Measurements from ENCODE around the gene FZD1. TPM values are rescaled to one million over a fixed set of nuclear protein-coding genes. Genes with fewer than 3 reads are reported as not detected.

Gene FZD1
- total RNA-seq, 3 donors from 2014 or later: 11.0 to 36.1 (median 20.0) TPM

- no peak overlapping the region for H3K27ac ChIP-seq
- H3K9me3 ChIP-seq: no peaks in the 10 kb centered on the region
- no peak overlapping the region for H3K4me3 ChIP-seq
- H3K4me1 ChIP-seq: no peaks in the 10 kb centered on the region
- DNase-seq (ENCODE audit: low spot score in 2 of 2): no peak
- TF ChIP-seq, protein P1, sequence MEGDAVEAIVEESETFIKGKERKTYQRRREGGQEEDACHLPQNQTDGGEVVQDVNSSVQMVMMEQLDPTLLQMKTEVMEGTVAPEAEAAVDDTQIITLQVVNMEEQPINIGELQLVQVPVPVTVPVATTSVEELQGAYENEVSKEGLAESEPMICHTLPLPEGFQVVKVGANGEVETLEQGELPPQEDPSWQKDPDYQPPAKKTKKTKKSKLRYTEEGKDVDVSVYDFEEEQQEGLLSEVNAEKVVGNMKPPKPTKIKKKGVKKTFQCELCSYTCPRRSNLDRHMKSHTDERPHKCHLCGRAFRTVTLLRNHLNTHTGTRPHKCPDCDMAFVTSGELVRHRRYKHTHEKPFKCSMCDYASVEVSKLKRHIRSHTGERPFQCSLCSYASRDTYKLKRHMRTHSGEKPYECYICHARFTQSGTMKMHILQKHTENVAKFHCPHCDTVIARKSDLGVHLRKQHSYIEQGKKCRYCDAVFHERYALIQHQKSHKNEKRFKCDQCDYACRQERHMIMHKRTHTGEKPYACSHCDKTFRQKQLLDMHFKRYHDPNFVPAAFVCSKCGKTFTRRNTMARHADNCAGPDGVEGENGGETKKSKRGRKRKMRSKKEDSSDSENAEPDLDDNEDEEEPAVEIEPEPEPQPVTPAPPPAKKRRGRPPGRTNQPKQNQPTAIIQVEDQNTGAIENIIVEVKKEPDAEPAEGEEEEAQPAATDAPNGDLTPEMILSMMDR (IDR thresholded peaks at IDR 0.05): no peak
- TF ChIP-seq POLR2A (IDR thresholded peaks at IDR 0.05): no peak
- TF ChIP-seq POLR2AphosphoS5 (IDR thresholded peaks at IDR 0.05): no peak
- intact Hi-C loops (cut with DNase I; ENCODE audit: low total_unique reads): no loop called here
- no peaks in the 10 kb centered on the region for H3K27me3 ChIP-seq
- H3K36me3 ChIP-seq: no peaks in the 10 kb centered on the region
Measured at GRCh38 chr7:91230503-91230902, 33.7 kb upstream of the FZD1 start.

DNA sequence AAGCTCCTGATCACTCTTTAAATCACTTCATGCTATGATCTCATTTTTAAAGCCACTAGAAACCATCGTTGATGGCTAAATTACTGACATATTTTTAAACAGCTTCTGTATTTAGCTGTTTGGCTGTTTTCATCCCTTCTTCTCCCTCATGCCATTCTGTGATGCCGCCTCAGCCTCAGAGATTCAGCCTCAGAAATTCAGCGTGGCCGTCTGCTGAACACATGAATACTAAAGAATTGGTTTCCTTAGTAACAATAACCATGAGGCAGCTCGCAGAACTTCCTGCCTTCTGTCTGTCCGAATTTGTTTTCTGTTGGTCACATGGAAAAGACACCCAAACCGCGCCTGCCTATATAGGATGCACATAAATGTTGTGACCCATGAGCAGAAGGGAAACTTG is 31.0 kb upstream of the FZD1 start:
- Histone ChIP-seq H3K36me3 (no peaks in the 10 kb centered on the region), H3K9me3 (no peaks in the 10 kb centered on the region), H3K4me1 (no peaks in the 10 kb centered on the region), H3K27me3 (no peaks in the 10 kb centered on the region), H3K27ac (no peak overlapping the region), H3K4me3 (no peak overlapping the region)
- intact Hi-C loops (cut with DNase I; ENCODE audit: low total_unique reads): no loop called here
- TF ChIP-seq POLR2AphosphoS5 (IDR thresholded peaks at IDR 0.05) (no peak), POLR2A (IDR thresholded peaks at IDR 0.05) (no peak)
- TF ChIP-seq, protein P1 (IDR thresholded peaks at IDR 0.05): no peak
- DNase-seq (ENCODE audit: low spot score in 2 of 2): no peak

DNA sequence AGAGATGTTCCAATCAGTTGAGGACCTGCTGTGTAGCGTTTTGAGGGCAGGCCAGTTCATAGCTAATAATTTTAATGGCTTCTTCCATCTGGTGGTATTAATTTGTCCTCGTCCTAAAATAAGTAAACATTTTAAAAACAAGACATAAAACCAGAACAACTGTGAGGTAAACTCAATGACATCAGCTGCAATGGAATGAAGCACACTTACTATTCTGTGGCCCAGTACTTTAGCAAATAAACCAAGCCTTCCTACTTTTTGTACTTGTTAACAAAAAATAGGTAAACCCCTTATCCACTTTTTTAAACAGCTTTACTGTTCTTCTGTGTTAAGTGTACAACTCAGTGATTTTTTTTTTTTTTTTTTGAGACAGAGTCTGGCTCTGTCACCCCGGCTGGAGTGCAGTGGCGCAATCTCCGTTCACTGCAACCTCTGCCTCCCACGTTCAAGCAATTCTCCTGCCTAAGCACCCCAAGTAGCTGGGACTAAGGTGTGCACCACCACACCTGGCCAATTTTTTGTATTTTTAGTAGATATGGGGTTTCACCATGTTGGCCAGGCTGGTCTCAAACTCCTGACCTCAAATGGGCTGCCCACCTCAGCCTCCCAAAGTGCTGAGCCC is 28.9 kb upstream of the FZD1 start:
- DNase-seq (ENCODE audit: low spot score in 2 of 2): no peak
- TF ChIP-seq POLR2AphosphoS5 (IDR thresholded peaks at IDR 0.05): no peak
- no peak for TF ChIP-seq POLR2A (IDR thresholded peaks at IDR 0.05)
- TF ChIP-seq, protein P1 (IDR thresholded peaks at IDR 0.05): no peak
- intact Hi-C loops (cut with DNase I; ENCODE audit: low total_unique reads): no loop called here
- H3K27ac ChIP-seq: no peak overlapping the region
- H3K4me3 ChIP-seq: no peak overlapping the region
- H3K36me3 ChIP-seq: no peaks in the 10 kb centered on the region
- no peaks in the 10 kb centered on the region for H3K9me3 ChIP-seq
- H3K27me3 ChIP-seq: no peaks in the 10 kb centered on the region
- H3K4me1 ChIP-seq: no peaks in the 10 kb centered on the region

DNA sequence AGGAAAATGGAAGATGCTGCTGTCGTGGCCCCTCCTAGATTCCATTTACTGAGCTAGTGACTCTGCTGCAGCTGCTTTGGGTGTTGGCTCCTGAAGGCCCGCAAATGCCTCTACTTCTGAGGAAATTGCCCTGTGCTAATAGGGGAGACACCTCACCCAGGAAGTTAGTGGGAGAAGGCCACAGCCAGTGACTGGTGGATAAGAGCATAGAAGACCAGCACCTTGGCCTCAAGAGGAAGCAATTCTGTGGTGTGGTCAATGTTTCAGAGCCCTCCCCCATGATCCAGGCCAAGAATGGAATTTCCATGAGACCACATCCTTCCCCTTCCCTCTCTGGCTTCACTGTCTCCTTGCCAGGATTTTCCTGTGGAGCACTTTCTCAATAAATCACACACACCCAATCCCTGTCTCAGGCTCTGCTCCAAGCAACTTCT is 25.0 kb upstream of the FZD1 start:
- Histone ChIP-seq H3K27ac (peak overlapping the region; percentile 13 to 19), H3K27me3 (no peaks in the 10 kb centered on the region), H3K4me3 (no peak overlapping the region), H3K36me3 (no peaks in the 10 kb centered on the region), H3K4me1 (no peaks in the 10 kb centered on the region), H3K9me3 (no peaks in the 10 kb centered on the region)
- intact Hi-C loops (cut with DNase I; ENCODE audit: low total_unique reads): no loop called here
- no peak for DNase-seq (ENCODE audit: low spot score in 2 of 2)
- no peak for TF ChIP-seq POLR2A (IDR thresholded peaks at IDR 0.05)

GRCh38 chr7:91239772-91240171 is 24.5 kb upstream of the FZD1 start:
- intact Hi-C loops (cut with DNase I; ENCODE audit: low total_unique reads): no loop called here
- Histone ChIP-seq H3K36me3 (no peaks in the 10 kb centered on the region), H3K4me1 (no peaks in the 10 kb centered on the region), H3K27ac (peak overlapping the region; percentile 74 to 83), H3K4me3 (no peak overlapping the region), H3K9me3 (no peaks in the 10 kb centered on the region), H3K27me3 (no peaks in the 10 kb centered on the region)
- TF ChIP-seq POLR2A (IDR thresholded peaks at IDR 0.05) (no peak), POLR2AphosphoS5 (IDR thresholded peaks at IDR 0.05) (no peak)
- TF ChIP-seq, protein P1 (IDR thresholded peaks at IDR 0.05): no peak
- no peak for DNase-seq (ENCODE audit: low spot score in 2 of 2)
